OCI-M2 (cell line): ENCODE measurements around the gene RABGGTA.

Experiments
- DNase-seq: peaks from one replicate; lab custom pipeline; 2025; ENCODE audit not compliant: unreplicated experiment; lab: John Stamatoyannopoulos, UW

The RABGGTA gene

GRCh38 chr14:24261969-24262327, 9.4 kb downstream of the RABGGTA start:
- no peak for DNase-seq

DNA sequence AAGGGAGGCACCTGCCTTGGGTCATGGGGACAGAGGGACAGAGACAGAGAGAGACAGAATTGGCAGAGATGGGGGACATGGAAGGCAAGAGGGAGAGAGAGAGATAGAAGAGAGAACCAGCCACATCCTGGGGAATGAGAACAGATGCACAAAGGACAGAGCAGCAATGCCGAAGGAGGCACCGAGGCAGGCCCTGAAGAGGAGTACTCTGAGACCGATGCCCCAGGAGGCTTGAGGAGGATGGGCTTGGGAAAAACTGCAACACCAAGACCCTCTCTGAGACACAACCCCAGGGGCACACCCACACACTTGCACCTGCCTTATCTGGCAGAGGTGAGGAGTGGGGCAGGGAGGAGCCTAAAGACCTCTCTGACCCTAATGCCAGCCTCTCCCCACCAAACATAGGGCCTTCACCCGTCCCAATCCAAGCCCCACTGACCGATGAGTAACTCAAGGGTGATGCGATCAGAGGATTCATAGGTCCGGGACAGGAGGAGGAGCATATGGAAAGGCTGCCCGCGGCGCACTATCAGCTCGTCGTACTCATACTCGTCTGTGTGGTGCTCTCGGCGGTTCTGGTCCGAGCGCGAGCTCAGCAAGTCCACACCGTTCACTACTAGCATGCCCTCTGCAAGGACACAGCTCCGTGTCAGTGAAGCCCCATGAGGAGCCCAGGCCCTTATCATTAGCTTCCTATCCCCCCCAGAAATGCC, 10.0 kb downstream of the RABGGTA start:
- no peak for DNase-seq

- DNase-seq = no peak
These were observed 10.6 kb downstream of the RABGGTA start for GRCh38 chr14:24260780-24261157.

GRCh38 chr14:24260026-24260779, 11.2 kb downstream of the RABGGTA start:
- DNase-seq = no peak

GRCh38 chr14:24259282-24260025, 11.9 kb downstream of the RABGGTA start:
- DNase-seq = no peak

DNA sequence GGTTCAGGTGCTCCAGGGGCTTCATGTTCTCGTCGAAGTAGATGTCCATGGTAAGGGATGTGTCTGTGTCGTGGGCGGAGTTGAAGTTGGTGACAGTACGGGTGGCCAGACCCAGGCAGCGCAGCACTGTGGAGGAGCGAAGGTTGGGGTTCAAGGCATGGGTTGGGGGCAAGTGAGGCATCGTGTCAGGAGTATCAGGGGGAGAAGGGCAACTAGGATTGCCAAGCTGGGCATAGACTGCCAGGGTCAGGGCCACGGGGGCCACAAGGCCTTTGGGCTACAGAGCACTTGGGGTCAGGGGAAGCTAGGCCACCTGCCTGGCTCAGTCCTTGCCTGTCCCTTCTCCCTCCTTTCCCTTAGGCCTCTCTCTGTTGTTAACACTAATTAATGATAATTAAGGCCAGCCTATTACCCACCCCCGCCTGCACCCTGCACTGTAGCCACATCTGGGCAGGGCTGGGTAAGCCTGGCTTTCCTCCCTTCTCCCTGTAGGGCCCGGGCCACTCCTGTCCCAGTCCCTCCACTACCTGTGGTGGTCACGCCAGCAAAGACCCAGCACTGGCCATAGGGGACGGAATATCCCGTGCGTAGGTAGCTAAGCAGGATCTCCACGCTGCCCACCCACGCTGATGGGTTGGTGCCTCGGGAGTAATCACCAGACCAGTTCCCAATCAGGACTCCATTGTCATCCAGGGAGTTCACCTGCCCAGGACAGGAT, 12.7 kb downstream of the RABGGTA start:
- DNase-seq = no peak

DNA sequence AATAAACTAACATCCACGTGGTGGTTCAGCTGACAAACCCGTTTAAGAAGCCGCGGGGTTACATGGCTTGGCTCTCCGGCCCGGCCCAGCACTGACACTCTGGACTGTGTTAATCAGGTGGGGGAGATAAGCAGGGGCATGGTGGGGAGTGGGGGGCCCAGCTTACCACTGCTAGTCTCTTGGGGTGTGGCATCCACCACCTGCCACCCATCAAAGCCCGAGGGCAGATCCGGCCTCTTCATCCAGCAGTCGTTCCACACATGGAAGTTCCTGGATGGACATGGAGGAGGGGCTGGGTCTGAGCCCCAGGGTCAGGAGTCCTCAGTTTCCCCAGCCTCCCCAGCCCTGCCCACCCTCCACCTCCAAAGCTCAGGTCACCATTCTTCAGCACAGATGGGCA, 13.3 kb downstream of the RABGGTA start:
- DNase-seq = no peak

DNA sequence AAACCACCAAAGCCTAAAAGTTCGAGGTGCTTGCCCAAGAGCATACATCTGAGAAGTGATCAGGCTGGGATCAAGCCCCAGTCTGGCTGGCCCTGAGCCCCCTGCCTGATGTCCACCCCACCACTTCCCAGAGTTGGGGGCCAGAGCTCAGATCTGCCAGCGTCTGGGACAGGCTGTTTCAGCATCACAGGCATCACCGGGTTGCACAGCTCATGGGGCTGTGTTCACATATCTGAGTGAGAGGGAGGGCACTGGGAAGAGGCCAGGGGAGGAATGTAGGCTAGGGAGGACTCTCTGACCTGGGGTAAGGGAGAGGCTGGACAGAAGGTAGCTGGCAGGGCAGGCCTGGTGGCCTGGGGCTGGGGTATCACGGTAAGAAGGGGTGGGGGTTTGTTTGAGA, 14.4 kb downstream of the RABGGTA start:
- DNase-seq = no peak

- DNase-seq = peak; percentile 84
These were observed 15.3 kb downstream of the RABGGTA start for GRCh38 chr14:24255931-24256711.

- no peak for DNase-seq
These were observed 16.0 kb downstream of the RABGGTA start for GRCh38 chr14:24255438-24255837.

GRCh38 chr14:24254630-24255392, 16.6 kb downstream of the RABGGTA start:
- no peak for DNase-seq

GRCh38 chr14:24253936-24254335, 17.5 kb downstream of the RABGGTA start:
- DNase-seq = no peak

DNA sequence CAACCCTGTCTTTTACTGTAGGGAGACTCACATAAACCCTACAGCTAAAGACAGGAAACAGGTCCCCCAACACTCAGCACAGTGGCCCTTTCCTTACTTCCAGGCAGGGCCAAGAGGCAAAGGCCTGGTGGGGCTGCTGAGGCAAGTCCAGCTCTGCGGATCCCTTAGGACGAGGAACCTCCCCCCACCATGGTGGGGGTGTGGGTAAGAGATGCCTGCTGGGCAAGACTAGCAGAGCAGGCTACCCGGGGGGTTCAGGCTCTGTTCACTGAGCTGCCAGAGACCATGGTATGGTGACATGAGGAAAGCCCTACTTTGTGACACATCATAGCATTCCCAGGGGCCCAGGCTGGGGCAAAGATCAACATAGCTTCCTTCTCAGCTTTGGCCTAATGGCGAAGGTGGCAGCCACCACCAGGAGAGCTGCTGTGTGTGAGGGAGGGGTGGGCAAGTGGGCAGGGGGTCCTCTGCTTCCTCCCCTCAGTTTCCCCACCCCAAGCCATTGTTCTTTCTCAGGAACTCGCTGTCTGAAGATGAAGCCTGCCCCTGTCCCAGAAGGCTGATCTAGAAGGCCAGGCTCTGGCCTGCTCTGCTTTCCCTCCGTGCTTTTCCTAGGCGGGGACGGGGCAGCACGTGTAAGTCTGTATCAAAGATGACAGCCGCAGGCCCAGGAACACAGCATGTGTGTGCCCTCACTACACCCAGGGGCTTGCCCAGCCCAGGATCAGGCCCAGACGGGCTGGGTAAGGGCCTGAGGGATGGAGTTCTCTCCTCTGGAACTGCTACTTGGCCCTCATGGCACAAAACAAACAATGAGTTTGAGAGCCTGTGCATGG, 18.9 kb downstream of the RABGGTA start:
- no peak for DNase-seq

- no peak for DNase-seq
These were observed 19.5 kb downstream of the RABGGTA start for GRCh38 chr14:24251880-24252288.

DNA sequence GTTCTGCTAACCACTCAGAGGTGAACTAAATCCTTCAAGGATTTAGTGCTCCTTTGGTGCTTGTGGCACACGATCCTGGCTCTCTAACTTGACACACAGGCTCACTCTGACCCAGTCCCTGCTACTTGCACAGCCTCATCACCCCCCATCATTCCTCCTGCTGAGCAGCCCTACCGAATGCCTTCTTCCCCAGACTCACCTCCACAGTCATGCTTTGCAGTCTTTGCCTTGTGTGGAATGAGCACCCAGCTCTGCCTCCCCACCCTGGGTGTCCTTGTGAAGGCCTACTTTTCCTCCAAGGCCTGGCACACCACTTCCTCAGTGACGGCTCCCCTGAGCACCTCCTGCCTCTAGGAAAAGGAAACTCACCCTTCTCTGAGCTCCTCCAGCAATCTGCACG, 21.0 kb downstream of the RABGGTA start:
- DNase-seq = no peak

DNA sequence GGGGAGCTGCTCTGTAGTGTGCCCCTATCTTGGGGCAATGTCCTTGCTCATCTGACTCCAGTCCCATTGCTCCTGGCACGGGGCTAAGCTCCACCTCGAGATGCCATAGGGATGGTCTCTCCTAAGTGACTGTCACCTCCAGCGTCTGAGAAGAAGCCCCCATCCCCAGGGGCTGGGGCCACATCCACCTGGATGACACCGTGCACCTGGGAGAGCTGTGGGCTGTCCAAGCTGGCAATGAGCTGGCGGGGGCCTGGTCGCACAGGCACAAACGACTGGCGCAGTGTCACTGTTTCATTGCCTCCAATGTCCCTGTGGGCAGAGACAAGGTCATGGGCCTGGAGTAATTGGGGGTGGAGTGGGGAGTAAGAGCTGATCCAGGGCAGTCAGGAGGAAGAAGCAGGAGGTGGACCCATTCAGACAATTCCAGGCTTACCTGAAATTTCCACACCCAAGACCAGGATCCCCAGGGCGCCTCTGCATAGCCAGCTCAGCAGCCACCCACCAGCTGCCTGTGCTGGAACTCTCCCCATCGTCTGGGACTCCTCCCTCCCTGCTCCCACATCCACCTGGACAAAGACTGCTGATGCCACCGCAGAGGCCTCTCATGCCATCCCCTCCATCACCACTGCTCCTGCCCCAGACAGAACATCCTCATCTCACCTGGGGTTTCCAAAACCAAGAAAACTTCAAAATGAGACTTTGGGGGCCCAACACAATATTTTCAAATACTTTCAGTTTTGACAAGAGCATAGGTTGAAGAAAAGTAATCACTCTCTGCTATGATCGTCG, 22.0 kb downstream of the RABGGTA start:
- DNase-seq = no peak

GRCh38 chr14:24247422-24247821, 24.0 kb downstream of the RABGGTA start:
- no peak for DNase-seq

GRCh38 chr14:24246765-24247212, 24.6 kb downstream of the RABGGTA start:
- DNase-seq = no peak
